Nephron progenitor cell (in vitro differentiated cells): ENCODE results near the gene MESP1.

Experiments used
- DNase-seq: peaks from one replicate; pipeline ENCODE4 v3.0.0; 2021
- H3K27ac Mint-ChIP-seq: 2 replicates; pipeline ENCODE4 v1.8.0; 2021; ENCODE audit warnings: mild to moderate bottlenecking, moderate library complexity, mixed read lengths
- H3K27me3 Mint-ChIP-seq: 2 replicates; pipeline ENCODE4 v1.8.0; 2021; ENCODE audit warnings: mild to moderate bottlenecking, low read depth, mixed read lengths; ENCODE audit not compliant: poor library complexity
- H3K36me3 Mint-ChIP-seq: 2 replicates; pipeline ENCODE4 v1.8.0; 2021; ENCODE audit warnings: low read depth, mixed read lengths
- H3K4me1 Mint-ChIP-seq: 2 replicates; pipeline ENCODE4 v1.8.0; 2021; ENCODE audit warnings: mixed read lengths
- H3K4me3 Mint-ChIP-seq: 2 replicates; pipeline ENCODE4 v1.8.0; 2021; ENCODE audit warnings: mild to moderate bottlenecking, moderate library complexity, mixed read lengths
- H3K9me3 Mint-ChIP-seq: 2 replicates; pipeline ENCODE4 v1.8.0; 2021; ENCODE audit warnings: mild to moderate bottlenecking, moderate library complexity, mixed read lengths
- TF ChIP-seq, protein P1 (sequence below): fragments of 200-600 bp; sonication (generic); IDR thresholded peaks from 2 replicates; pipeline ENCODE4 v1.5.0; 2021; ENCODE audit warnings: antibody characterized with exemption

MESP1 gene

DNA sequence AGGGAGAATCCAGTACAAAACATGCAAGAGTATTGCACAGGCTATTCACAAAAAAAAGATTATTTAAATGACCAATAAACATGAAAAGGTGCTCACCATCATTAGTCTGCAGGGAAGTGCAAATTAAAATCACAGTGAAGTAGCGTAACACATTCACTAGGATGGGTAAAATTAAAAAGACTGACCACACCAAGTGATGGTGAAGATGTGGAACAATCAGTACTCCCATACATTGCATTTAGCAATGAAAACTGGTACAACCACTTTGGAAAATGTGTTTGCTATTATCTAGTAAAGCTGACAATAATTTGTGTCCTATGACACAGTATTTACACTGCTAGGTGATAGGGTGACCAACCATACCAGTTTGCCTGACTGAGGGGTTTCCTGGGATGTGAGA, 26.4 kb downstream of the MESP1 start:
- Mint-ChIP-seq H3K27me3 (peaks cover 83% of the 10 kb centered on the region), H3K4me1 (no peaks in the 10 kb centered on the region), H3K4me3 (no peak overlapping the region), H3K9me3 (peaks cover 9% of the 10 kb centered on the region), H3K36me3 (no peaks in the 10 kb centered on the region), H3K27ac (no peak overlapping the region)
- TF ChIP-seq, protein P1, sequence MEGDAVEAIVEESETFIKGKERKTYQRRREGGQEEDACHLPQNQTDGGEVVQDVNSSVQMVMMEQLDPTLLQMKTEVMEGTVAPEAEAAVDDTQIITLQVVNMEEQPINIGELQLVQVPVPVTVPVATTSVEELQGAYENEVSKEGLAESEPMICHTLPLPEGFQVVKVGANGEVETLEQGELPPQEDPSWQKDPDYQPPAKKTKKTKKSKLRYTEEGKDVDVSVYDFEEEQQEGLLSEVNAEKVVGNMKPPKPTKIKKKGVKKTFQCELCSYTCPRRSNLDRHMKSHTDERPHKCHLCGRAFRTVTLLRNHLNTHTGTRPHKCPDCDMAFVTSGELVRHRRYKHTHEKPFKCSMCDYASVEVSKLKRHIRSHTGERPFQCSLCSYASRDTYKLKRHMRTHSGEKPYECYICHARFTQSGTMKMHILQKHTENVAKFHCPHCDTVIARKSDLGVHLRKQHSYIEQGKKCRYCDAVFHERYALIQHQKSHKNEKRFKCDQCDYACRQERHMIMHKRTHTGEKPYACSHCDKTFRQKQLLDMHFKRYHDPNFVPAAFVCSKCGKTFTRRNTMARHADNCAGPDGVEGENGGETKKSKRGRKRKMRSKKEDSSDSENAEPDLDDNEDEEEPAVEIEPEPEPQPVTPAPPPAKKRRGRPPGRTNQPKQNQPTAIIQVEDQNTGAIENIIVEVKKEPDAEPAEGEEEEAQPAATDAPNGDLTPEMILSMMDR = no peak
- DNase-seq = no peak

DNA sequence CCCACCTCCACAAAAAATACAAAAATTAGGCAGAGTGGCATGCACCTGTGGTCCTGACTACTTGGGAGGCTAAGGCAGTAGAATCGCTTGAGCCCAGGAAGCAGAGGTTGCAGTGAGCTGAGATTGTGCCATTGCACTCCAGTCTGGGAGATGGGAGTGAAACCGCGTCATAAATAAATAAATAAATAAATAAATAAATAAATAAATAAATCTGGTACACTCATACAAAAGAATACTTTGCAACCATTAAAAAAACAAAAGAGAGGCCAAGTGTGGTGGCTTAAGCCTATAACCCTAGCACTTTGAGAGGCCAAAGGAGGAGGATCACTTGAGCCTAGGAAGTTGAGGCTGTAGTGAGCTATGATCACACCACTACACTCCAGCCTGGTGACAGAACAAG, 28.0 kb downstream of the MESP1 start:
- Mint-ChIP-seq H3K9me3 (peaks cover 9% of the 10 kb centered on the region), H3K27ac (no peak overlapping the region), H3K27me3 (peaks cover 71% of the 10 kb centered on the region), H3K4me3 (no peak overlapping the region), H3K36me3 (no peaks in the 10 kb centered on the region), H3K4me1 (no peaks in the 10 kb centered on the region)
- no peak for DNase-seq
- TF ChIP-seq, protein P1 = no peak

DNA sequence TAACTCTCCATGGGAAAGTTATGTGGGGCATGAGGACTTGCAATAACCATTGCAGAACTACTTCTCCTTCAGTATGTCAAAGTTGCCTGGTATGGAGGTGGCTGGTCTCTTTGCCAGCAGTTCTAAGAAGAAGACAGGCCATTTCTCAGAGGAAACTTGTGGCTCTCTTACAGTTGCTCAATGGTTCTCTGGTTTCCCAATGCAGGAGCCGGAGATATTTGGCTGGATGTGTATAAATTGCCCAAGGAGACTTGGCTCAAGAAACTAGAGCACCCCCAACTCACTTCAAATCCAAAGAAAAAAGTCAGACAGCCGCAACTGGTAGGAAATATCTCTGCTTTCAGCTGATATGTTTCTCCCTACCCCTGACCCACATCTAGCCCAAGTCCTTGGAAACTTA, 36.3 kb downstream of the MESP1 start:
- no peaks in the 10 kb centered on the region for H3K4me1 Mint-ChIP-seq
- peaks cover 22% of the 10 kb centered on the region for H3K27me3 Mint-ChIP-seq
- no peaks in the 10 kb centered on the region for H3K36me3 Mint-ChIP-seq

DNA sequence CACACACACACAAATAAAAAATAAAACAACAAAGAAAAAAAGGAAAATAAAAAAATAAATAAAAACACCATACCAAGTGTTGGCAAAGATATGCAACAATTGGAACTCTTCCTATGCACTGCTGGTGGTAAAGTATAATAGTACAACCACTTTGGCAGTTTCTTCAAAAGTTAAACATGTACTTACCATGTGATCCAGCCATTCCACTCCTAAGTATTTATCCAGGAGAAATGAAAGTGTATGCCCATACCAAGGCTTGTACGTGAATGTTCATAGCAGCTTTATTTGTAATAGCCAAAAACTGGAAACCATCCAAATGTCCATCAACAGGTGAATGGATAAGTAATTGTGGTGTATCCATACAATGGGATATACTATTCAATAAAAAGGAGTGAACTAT, 43.5 kb downstream of the MESP1 start:
- Mint-ChIP-seq H3K36me3 (no peaks in the 10 kb centered on the region), H3K27ac (no peak overlapping the region), H3K4me3 (no peak overlapping the region), H3K4me1 (no peaks in the 10 kb centered on the region), H3K27me3 (peaks cover 53% of the 10 kb centered on the region), H3K9me3 (peaks cover 4% of the 10 kb centered on the region)
- DNase-seq = no peak
- TF ChIP-seq, protein P1 = no peak

More for the DNA sequence above, 36.3 kb downstream of the MESP1 start:
- Mint-ChIP-seq H3K9me3 (peaks cover 4% of the 10 kb centered on the region), H3K4me3 (no peak overlapping the region), H3K27ac (no peak overlapping the region)
- DNase-seq = no peak
- TF ChIP-seq, protein P1 = no peak

DNA sequence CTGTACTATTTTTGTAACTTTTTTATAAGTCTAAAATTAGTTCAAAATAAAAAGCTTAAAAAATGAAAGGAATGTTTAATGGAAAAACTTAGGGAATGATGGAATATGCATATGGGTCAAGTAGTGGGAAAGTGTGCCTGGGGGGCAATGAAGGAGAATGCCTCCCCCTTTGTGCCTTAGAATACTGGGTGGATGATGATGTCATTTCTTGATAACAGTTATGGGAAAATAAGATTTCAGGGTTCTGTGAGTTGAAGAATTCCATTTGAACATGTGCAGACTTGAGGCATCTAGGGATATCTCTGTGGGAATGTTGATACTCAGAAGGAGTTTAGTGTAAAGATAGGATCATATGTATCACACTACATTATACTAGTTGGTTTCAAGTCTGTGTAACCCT, 46.6 kb downstream of the MESP1 start:
- no peak overlapping the region for H3K4me3 Mint-ChIP-seq
- H3K27me3 Mint-ChIP-seq = peaks cover 67% of the 10 kb centered on the region

More for the DNA sequence above, 46.6 kb downstream of the MESP1 start:
- Mint-ChIP-seq H3K27ac (no peak overlapping the region), H3K9me3 (no peaks in the 10 kb centered on the region), H3K4me1 (no peaks in the 10 kb centered on the region), H3K36me3 (no peaks in the 10 kb centered on the region)
- TF ChIP-seq, protein P1 = no peak
- DNase-seq = no peak
